Measurements from ENCODE around the gene AP1S2. TPM values are rescaled to one million over a fixed set of nuclear protein-coding genes. Genes with fewer than 3 reads are reported as not detected.

AP1S2 gene
- polyA plus RNA-seq, 1 donor (not counting 4 experiments of a cell fraction or from before 2014, with no cell fraction given), result 15.0 TPM

GRCh38 chrX:15856222-15856587, 1.6 kb upstream of the AP1S2 start:
- H3K27ac ChIP-seq (ENCODE audit: control insufficient read depth, insufficient read depth, low read length), result no peak overlapping the region
- no peaks in the 10 kb centered on the region for H3K9me3 ChIP-seq (ENCODE audit: control insufficient read depth, low read depth, low read length)
- dilution Hi-C loops (cut with MboI; ENCODE audit: extremely low pct_ligation_motif_present, low sequenced_read_pairs), result no loop called here
- no peak overlapping the region for H2AFZ ChIP-seq (ENCODE audit: control insufficient read depth, low read length)
- H3K4me3 ChIP-seq (ENCODE audit: control insufficient read depth in 2 of 3, extremely low read depth in 1 of 3, insufficient read depth in 2 of 3, low read depth in 1 of 3, low read length in 3 of 3), result no peak overlapping the region
- H3K4me1 ChIP-seq (ENCODE audit: control insufficient read depth, extremely low read depth, insufficient read depth, low read length), result peaks cover 14% of the 10 kb centered on the region
- H4K20me1 ChIP-seq (ENCODE audit: control insufficient read depth, extremely low read depth, insufficient read depth, low read length), result no peaks in the 10 kb centered on the region
- H3K27me3 ChIP-seq (ENCODE audit: control insufficient read depth, extremely low read depth, insufficient read depth, low read length), result peaks cover 15% of the 10 kb centered on the region
- no peaks in the 10 kb centered on the region for H3K9me1 ChIP-seq (ENCODE audit: control insufficient read depth, extremely low read depth, insufficient read depth, low read length)
- no peaks in the 10 kb centered on the region for H3K36me3 ChIP-seq (ENCODE audit: control insufficient read depth in 2 of 2, extremely low read depth in 1 of 2, insufficient read depth in 2 of 2, low read length in 2 of 2)
- FAIRE-seq, result no peak
- peak overlapping the region; percentile 6 for H3K4me2 ChIP-seq (ENCODE audit: control insufficient read depth, extremely low read depth, insufficient read depth, low read depth, low read length)
- TF ChIP-seq CTCF (optimal IDR thresholded peaks at IDR 0.05 in 1 of 3, IDR thresholded peaks at IDR 0.05 in 1 of 3, conservative IDR thresholded peaks at IDR 0.05 in 1 of 3; ENCODE audit: extremely low read depth in 1 of 3, insufficient read depth in 2 of 3, low read length in 3 of 3), result no peak
- TF ChIP-seq EZH2 (IDR thresholded peaks at IDR 0.05; ENCODE audit: low read length), result no peak
- DNase-seq (ENCODE audit: low read depth, low spot score), result no peak
- no peak overlapping the region for H3K9ac ChIP-seq (ENCODE audit: control insufficient read depth, extremely low read depth, insufficient read depth, low read length)
- no peaks in the 10 kb centered on the region for H3K79me2 ChIP-seq (ENCODE audit: control insufficient read depth, insufficient read depth, low read length)

GRCh38 chrX:15855568-15856221, 1.1 kb upstream of the AP1S2 start:
- dilution Hi-C loops (cut with MboI; ENCODE audit: extremely low pct_ligation_motif_present, low sequenced_read_pairs), result no loop called here
- FAIRE-seq, result no peak
- H3K4me1 ChIP-seq (ENCODE audit: control insufficient read depth, extremely low read depth, insufficient read depth, low read length), result peaks cover 14% of the 10 kb centered on the region

More at GRCh38 chrX:15855568-15856221, 1.1 kb upstream of the AP1S2 start:
- Histone ChIP-seq H3K36me3 (ENCODE audit: control insufficient read depth in 2 of 2, extremely low read depth in 1 of 2, insufficient read depth in 2 of 2, low read length in 2 of 2) (no peaks in the 10 kb centered on the region), H3K27ac (ENCODE audit: control insufficient read depth, insufficient read depth, low read length) (no peak overlapping the region), H3K9me1 (ENCODE audit: control insufficient read depth, extremely low read depth, insufficient read depth, low read length) (no peaks in the 10 kb centered on the region), H4K20me1 (ENCODE audit: control insufficient read depth, extremely low read depth, insufficient read depth, low read length) (no peaks in the 10 kb centered on the region), H3K9me3 (ENCODE audit: control insufficient read depth, low read depth, low read length) (no peaks in the 10 kb centered on the region), H3K4me2 (ENCODE audit: control insufficient read depth, extremely low read depth, insufficient read depth, low read depth, low read length) (peak overlapping the region; percentile 82), H3K4me3 (ENCODE audit: control insufficient read depth in 2 of 3, extremely low read depth in 1 of 3, insufficient read depth in 2 of 3, low read depth in 1 of 3, low read length in 3 of 3) (peak overlapping the region; percentile 68 to 73 (median 70)), H3K27me3 (ENCODE audit: control insufficient read depth, extremely low read depth, insufficient read depth, low read length) (peaks cover 11% of the 10 kb centered on the region), H2AFZ (ENCODE audit: control insufficient read depth, low read length) (peak overlapping the region; percentile 65), H3K9ac (ENCODE audit: control insufficient read depth, extremely low read depth, insufficient read depth, low read length) (peak overlapping the region; percentile 39), H3K79me2 (ENCODE audit: control insufficient read depth, insufficient read depth, low read length) (no peaks in the 10 kb centered on the region)
- TF ChIP-seq CTCF (optimal IDR thresholded peaks at IDR 0.05 in 1 of 3, IDR thresholded peaks at IDR 0.05 in 1 of 3, conservative IDR thresholded peaks at IDR 0.05 in 1 of 3; ENCODE audit: extremely low read depth in 1 of 3, insufficient read depth in 2 of 3, low read length in 3 of 3), result no peak
- TF ChIP-seq EZH2 (IDR thresholded peaks at IDR 0.05; ENCODE audit: low read length), result no peak
- DNase-seq (ENCODE audit: low read depth, low spot score), result no peak
